HG02763 (cell line): Measurements from ENCODE around the gene PDZRN4.

Experiments
- ATAC-seq: cut with Tn5 transposase; IDR thresholded peaks from one replicate; pipeline ENCODE4 v1.9.1; 2021; ENCODE audit warnings: mild to moderate bottlenecking, moderate library complexity; ENCODE audit not compliant: unreplicated experiment

Gene PDZRN4

GRCh38 chr12:41348198-41348597 is 160.1 kb downstream of the PDZRN4 start:
- ATAC-seq: no peak

GRCh38 chr12:41356181-41356580 is 168.1 kb downstream of the PDZRN4 start:
- ATAC-seq: no peak

DNA sequence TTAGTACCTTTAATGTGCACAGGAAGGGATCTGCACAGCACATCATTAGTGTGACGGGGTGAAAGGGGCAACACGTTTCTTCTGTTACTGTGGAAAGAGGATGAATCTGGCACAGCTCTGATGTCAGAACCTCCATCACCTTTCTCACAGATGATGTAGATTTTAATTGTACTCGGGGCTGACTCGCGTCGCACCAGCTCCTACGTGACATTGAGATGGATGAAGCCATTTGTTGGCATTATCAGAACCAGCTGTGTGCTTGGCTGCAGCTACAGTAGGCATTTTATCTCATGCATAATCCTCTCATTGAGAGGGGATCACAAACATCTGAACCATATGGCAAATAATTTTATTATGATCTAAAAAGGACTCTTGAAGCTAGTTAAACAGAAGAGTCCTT is 173.6 kb downstream of the PDZRN4 start:
- ATAC-seq: no peak

GRCh38 chr12:41362510-41362909 is 174.4 kb downstream of the PDZRN4 start:
- ATAC-seq: no peak

- no peak for ATAC-seq
These were observed 174.8 kb downstream of the PDZRN4 start for GRCh38 chr12:41362931-41363330.

DNA sequence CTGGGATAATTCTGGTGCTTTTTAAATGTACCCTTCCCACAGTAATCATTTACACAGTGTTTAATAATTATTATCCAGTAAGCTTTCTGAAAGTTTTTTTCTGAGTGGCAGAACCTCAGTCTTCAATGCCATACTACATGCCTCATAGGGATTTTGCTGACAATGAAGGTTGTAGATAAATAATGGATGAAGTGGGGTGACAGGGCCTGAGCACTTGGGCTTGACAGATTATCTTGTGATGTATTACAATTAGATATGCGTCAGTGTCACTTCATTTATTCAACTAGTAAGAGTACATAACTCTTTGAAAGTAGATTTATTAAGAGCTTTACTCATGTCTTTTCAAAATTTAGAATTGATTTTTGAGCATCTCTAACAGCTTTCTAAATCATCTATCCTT is 176.1 kb downstream of the PDZRN4 start:
- ATAC-seq: no peak

DNA sequence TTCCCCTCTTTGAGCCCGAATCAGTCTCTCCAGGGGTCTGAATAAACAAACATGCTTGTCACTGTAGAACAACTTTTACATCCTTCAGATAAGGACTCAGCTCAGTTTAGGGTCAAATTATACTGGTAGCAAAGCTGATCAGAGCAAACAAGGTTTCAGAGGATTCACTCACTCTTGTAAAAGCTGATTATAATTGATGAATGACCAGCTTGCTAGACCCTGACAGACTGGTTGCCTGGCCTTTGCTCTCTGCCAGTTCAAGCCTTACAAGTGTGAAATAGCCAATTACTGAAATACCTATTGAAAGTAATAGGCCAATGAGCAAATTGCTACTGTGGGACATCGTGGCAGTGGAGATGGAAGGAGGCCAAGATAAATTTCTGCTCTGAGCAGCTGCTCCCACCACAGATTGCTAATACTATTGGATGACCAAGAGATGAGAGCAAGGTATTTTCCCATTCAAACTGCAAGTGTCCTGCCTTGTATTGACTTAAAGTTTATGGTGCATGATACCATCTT is 177.6 kb downstream of the PDZRN4 start:
- ATAC-seq: no peak

DNA sequence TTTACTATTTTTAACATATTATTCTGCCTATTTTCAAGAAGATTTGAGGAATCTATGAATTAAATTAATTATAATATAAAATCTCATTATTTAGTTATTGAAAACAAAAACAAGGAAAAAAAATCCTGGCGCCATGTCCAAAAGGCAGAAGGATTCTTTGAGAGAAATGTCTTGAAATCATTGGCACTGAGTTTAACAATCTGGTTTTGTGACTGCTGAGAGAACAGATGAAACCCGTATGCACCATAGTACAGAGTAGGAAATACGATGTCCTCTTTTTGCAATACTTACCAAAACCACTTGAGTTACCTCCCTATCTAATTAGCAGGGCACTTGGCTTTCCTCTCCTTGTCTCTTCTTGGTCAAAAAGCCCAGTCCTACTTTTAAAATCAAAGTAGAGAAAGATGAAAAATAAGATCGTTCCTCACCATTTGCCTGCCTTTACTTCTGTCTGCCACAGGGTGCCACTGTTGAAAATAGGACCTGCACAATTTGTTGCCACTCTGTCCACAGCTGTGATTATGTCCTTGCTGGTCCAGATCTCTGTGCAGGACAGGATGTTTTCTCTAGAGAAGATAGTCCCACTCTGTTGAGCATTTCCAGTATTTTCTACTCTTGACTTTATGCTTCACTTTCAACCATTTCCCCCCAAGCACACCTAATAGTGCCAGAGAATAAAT is 179.7 kb downstream of the PDZRN4 start:
- no peak for ATAC-seq

DNA sequence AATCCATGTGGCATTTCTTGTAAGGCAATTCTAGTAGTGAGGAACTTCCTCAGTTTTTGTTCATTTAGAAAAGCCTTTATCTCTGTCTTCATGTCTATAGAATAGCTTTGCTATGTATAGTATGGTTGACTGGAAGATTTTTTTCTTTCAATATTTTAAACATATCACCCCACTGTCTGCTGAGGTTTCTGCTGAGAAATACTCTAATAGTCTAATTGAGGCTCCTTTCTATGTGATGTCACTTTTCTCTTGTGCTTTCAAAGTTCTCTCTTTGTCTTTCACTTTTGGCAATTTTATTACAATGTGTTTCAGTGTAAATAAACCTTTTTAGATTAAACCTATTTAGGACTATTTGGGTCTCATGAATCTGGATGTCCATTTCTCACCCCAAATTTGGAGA is 192.8 kb downstream of the PDZRN4 start:
- ATAC-seq: no peak

- no peak for ATAC-seq
These were observed 214.7 kb downstream of the PDZRN4 start for GRCh38 chr12:41402801-41403200.

- no peak for ATAC-seq
These were observed 219.2 kb downstream of the PDZRN4 start for GRCh38 chr12:41407232-41407799.

GRCh38 chr12:41409628-41410027 is 221.5 kb downstream of the PDZRN4 start:
- ATAC-seq: no peak

DNA sequence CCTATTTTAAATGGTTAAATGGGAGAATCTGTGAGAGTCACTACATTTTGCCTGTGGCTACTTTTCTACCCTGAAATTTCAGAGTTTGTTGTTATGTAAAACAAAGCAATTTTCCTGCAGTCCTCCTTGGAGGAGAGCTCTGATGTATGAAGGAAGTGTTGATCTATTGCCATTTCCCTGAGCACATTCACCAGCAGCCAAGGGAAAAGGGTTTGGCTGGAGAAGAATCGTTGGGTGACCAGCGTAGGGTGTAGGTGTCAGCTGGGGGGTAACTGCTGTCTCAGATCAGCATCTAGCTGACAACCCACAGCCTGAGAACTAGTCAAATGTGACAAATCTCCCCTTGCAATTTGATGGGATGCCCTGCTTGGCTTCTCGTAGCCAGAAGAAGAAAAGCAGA is 230.5 kb downstream of the PDZRN4 start:
- ATAC-seq: no peak

- no peak for ATAC-seq
These were observed 231.2 kb downstream of the PDZRN4 start for GRCh38 chr12:41419131-41419893.

GRCh38 chr12:41424651-41425050 is 236.5 kb downstream of the PDZRN4 start:
- ATAC-seq: no peak

- ATAC-seq: no peak
These were observed 245.3 kb downstream of the PDZRN4 start for GRCh38 chr12:41433460-41433859.

DNA sequence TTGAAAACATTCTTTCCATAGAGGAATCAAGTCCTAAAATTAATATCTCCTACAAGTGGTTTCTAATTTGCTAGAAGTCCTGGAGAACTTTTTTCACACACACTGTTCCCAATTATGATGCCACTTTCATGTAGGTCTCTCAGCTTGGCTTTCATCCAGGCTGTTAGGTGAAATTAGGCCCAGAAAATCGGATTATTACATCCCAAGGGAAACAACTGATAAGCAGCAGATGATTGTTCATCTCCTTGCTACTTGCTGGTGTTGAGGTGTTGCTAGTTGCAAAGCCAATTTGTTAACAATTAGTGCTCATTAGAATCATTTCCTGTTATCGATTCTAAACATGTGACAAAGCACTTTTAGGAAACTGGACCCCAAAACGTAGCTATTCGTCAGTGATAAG is 248.0 kb downstream of the PDZRN4 start:
- ATAC-seq: no peak

GRCh38 chr12:41437563-41437962 is 249.4 kb downstream of the PDZRN4 start:
- no peak for ATAC-seq

DNA sequence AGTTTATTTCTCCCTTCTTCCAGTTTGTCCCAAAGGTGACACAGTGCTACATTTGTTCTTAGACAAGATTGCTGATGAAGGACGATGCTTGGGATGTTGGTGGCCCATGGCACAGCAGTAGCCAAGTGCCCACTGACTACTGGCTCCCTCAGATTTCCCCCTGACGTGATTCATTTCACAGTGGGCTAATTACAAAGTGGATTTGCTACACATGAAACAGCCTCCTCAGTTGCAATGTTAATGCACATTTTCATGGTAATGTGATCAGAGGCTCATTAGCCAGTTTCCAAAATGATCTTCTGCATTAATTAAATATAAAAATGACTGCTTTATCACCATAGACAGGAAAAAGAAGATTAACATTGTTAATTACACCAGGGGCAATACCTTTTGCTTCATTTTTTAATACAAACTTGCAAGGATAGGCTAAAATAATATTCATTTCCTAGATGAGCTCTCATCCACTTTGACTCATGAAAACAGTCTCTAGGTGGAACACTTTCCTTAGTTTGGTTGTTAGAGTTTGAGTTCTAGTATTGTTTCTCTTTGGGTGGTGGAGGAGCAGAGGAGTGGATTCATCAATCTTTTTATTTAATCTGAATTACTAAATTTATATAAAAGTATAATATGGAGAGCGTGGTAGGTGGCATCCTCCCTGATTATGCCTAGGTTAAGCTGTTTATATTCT is 250.9 kb downstream of the PDZRN4 start:
- ATAC-seq: no peak

DNA sequence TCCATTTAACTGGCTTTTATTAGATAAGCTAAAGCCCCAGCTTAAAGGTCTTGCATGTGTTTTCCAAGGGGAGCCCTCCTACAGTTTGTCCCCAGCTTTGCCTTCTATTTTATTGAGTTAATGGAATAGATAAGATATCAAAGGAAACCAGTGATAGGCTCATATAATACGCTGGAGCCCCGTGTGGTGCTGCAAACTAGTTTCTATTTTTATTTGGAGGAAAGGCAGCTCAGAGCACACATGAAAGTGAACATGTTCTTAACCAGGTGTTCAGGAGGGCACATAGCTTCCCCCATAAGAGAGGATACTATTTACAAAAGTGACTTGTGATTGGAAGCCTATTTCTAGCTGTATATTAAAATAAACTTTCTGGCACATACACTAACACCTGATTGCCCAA is 251.7 kb downstream of the PDZRN4 start:
- ATAC-seq: no peak

DNA sequence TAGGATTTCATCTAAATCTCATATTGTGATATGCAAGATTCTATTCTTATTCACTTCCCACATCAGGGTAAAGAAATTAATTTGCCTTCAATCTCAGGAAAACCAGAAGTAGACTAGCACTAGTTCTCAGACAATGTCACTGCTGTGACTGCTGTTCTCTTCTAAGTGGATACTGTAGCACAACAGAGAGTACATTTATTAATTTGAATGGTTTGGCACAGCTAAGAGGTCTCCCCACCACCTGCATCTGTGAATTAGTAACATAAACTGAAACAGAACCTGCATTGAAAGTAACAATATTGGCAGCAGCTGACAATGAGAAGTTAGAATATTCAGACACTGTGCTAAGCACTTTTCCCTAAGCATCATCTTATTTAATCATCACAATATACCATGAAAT is 253.1 kb downstream of the PDZRN4 start:
- no peak for ATAC-seq
